Astrocyte (in vitro differentiated cells and primary cell): ENCODE measurements around the gene BLVRA.
"Not testable (repeated sequence)": the region's sequence is repeated elsewhere in the genome, so short reads cannot be mapped to it uniquely, and the experiment has no call there.

Experiments
- CTCF ChIP-seq: IDR thresholded peaks from 2 replicates; pipeline ENCODE4 v1.5.1; 2011; ENCODE audit warnings: low read depth, mild to moderate bottlenecking, inconsistent platforms, low read length, moderate library complexity; ENCODE audit not compliant: insufficient read depth
- EZH2 ChIP-seq: IDR thresholded peaks from 2 replicates; pipeline ENCODE4 v1.6.1; 2012; ENCODE audit warnings: mild to moderate bottlenecking, low read length, inconsistent platforms; ENCODE audit not compliant: insufficient read depth

GRCh38 chr7:43773268-43773667 lies 14.8 kb downstream of the BLVRA start:
- TF ChIP-seq CTCF, EZH2: not testable (repeated sequence)
